Astrocyte (in vitro differentiated cells and primary cell): ENCODE data around the gene FAM234A. TPM values are rescaled to one million over a fixed set of nuclear protein-coding genes. Genes with fewer than 3 reads are reported as not detected.
A peak's percentile ranks its signal among the peaks of the same experiment; 100 is the strongest.
"Not testable (repeated sequence)": the region's sequence is repeated elsewhere in the genome, so short reads cannot be mapped to it uniquely, and the experiment has no call there.

Experiments used
- DNase-seq: peaks from one replicate; pipeline ENCODE4 v3.0.0-alpha.2; 2010; ENCODE audit warnings: low read depth
- FAIRE-seq: peaks from 2 replicates; lab custom pipeline; 2011; peaks lifted over from hg19 to GRCh38; lab: Jason Lieb, UNC
- H2AFZ ChIP-seq: 2 replicates; pipeline ENCODE4 v1.6.0; 2012; ENCODE audit warnings: low read depth, low read length, inconsistent platforms
- H3K27ac ChIP-seq: 2 replicates; pipeline ENCODE4 v1.5.1; 2011; ENCODE audit warnings: low read depth, low read length, inconsistent platforms
- H3K27me3 ChIP-seq: 2 replicates; pipeline ENCODE4 v1.6.0; 2011; ENCODE audit warnings: low read length, inconsistent platforms; ENCODE audit not compliant: insufficient read depth
- H3K36me3 ChIP-seq: 2 replicates; pipeline ENCODE4 v1.5.1; 2011; ENCODE audit warnings: low read length, inconsistent platforms; ENCODE audit not compliant: insufficient read depth
- H3K4me1 ChIP-seq: 2 replicates; pipeline ENCODE4 v1.5.1; 2011; ENCODE audit warnings: low read length, inconsistent platforms; ENCODE audit not compliant: insufficient read depth
- H3K4me2 ChIP-seq: 2 replicates; pipeline ENCODE4 v1.6.0; 2012; ENCODE audit warnings: low read length, inconsistent platforms
- H3K4me3 ChIP-seq: 2 replicates; pipeline ENCODE4 v1.5.1; 2011; ENCODE audit warnings: low read depth, mild to moderate bottlenecking, low read length, inconsistent platforms; ENCODE audit not compliant: insufficient read depth
- H3K79me2 ChIP-seq: 2 replicates; pipeline ENCODE4 v1.6.0; 2012; ENCODE audit warnings: mild to moderate bottlenecking, low read length, inconsistent platforms; ENCODE audit not compliant: insufficient read depth
- H3K9ac ChIP-seq: 2 replicates; pipeline ENCODE4 v1.6.0; 2012; ENCODE audit warnings: mild to moderate bottlenecking, low read length, inconsistent platforms
- H3K9me3 ChIP-seq: 2 replicates; pipeline ENCODE4 v1.5.1; 2012; ENCODE audit warnings: low read depth, mild to moderate bottlenecking, low read length, inconsistent platforms; ENCODE audit not compliant: insufficient read depth
- H4K20me1 ChIP-seq: 2 replicates; pipeline ENCODE4 v1.6.0; 2012; ENCODE audit warnings: low read length, inconsistent platforms; ENCODE audit not compliant: insufficient read depth
- H3K27ac Mint-ChIP-seq: one replicate; pipeline ENCODE4 v1.8.0; 2021; ENCODE audit warnings: mild to moderate bottlenecking, mixed read lengths; ENCODE audit not compliant: unreplicated experiment
- H3K27me3 Mint-ChIP-seq: one replicate; pipeline ENCODE4 v1.8.0; 2021; ENCODE audit warnings: low read depth, mixed read lengths; ENCODE audit not compliant: unreplicated experiment
- H3K36me3 Mint-ChIP-seq: one replicate; pipeline ENCODE4 v1.8.0; 2021; ENCODE audit warnings: low read depth, mixed read lengths; ENCODE audit not compliant: unreplicated experiment
- H3K4me1 Mint-ChIP-seq: one replicate; pipeline ENCODE4 v1.8.0; 2021; ENCODE audit warnings: low read depth, mixed read lengths; ENCODE audit not compliant: unreplicated experiment
- H3K4me3 Mint-ChIP-seq: one replicate; pipeline ENCODE4 v1.8.0; 2021; ENCODE audit warnings: mild to moderate bottlenecking, moderate library complexity, mixed read lengths; ENCODE audit not compliant: unreplicated experiment
- H3K9me3 Mint-ChIP-seq: one replicate; pipeline ENCODE4 v1.8.0; 2021; ENCODE audit warnings: mild to moderate bottlenecking, mixed read lengths; ENCODE audit not compliant: unreplicated experiment
- CTCF ChIP-seq: IDR thresholded peaks from 2 replicates; pipeline ENCODE4 v1.5.1; 2011; ENCODE audit warnings: low read depth, mild to moderate bottlenecking, inconsistent platforms, low read length, moderate library complexity; ENCODE audit not compliant: insufficient read depth
- EZH2 ChIP-seq: IDR thresholded peaks from 2 replicates; pipeline ENCODE4 v1.6.1; 2012; ENCODE audit warnings: mild to moderate bottlenecking, low read length, inconsistent platforms; ENCODE audit not compliant: insufficient read depth
- total RNA-seq: library from RNA; stranded (reverse); gene quantifications from 2 replicates; pipeline ENCODE4 v1.2.1, GENCODE V29; 2021

The FAM234A gene
- total RNA-seq, 1 donor from 2014 or later, result 70.8 TPM

GRCh38 chr16:253833-254232 is 19.2 kb downstream of the FAM234A start:
- Histone ChIP-seq H3K27ac (no peak overlapping the region), H3K4me1 (peaks cover 3% of the 10 kb centered on the region)
- peaks cover 10% of the 10 kb centered on the region for H3K36me3 Mint-ChIP-seq

GRCh38 chr16:254461-254860 is 19.8 kb downstream of the FAM234A start:
- Histone ChIP-seq H3K4me3 (no peak overlapping the region), H3K4me2 (no peak overlapping the region), H4K20me1 (no peaks in the 10 kb centered on the region), H2AFZ (no peak overlapping the region), H3K27me3 (no peaks in the 10 kb centered on the region), H3K36me3 (peaks cover 2% of the 10 kb centered on the region), H3K9ac (no peak overlapping the region), H3K27ac (no peak overlapping the region), H3K79me2 (no peaks in the 10 kb centered on the region), H3K9me3 (no peaks in the 10 kb centered on the region), H3K4me1 (peaks cover 3% of the 10 kb centered on the region)
- H3K27me3 Mint-ChIP-seq, result no peaks in the 10 kb centered on the region
- no peak for TF ChIP-seq EZH2
- TF ChIP-seq CTCF, result no peak
- no peak for FAIRE-seq
- peaks cover 9% of the 10 kb centered on the region for H3K4me1 Mint-ChIP-seq
- peaks cover 15% of the 10 kb centered on the region for H3K36me3 Mint-ChIP-seq
- H3K27ac Mint-ChIP-seq, result no peak overlapping the region
- no peak overlapping the region for H3K4me3 Mint-ChIP-seq
- H3K9me3 Mint-ChIP-seq, result no peaks in the 10 kb centered on the region
- DNase-seq, result no peak

More at GRCh38 chr16:253833-254232, 19.2 kb downstream of the FAM234A start:
- H3K9me3 ChIP-seq, result no peaks in the 10 kb centered on the region
- peaks cover 2% of the 10 kb centered on the region for H3K36me3 ChIP-seq
- H3K4me3 Mint-ChIP-seq, result no peak overlapping the region
- no peak for TF ChIP-seq CTCF
- TF ChIP-seq EZH2, result no peak
- no peak overlapping the region for H2AFZ ChIP-seq
- H4K20me1 ChIP-seq, result no peaks in the 10 kb centered on the region
- DNase-seq (no peak), FAIRE-seq (no peak)
- H3K79me2 ChIP-seq, result no peaks in the 10 kb centered on the region
- no peak overlapping the region for H3K9ac ChIP-seq
- H3K4me1 Mint-ChIP-seq, result peaks cover 9% of the 10 kb centered on the region
- no peaks in the 10 kb centered on the region for H3K27me3 Mint-ChIP-seq
- H3K4me3 ChIP-seq, result no peak overlapping the region
- no peaks in the 10 kb centered on the region for H3K27me3 ChIP-seq
- no peak overlapping the region for H3K4me2 ChIP-seq
- peak overlapping the region; percentile 34 for H3K27ac Mint-ChIP-seq
- no peaks in the 10 kb centered on the region for H3K9me3 Mint-ChIP-seq

- no peak for FAIRE-seq
- Mint-ChIP-seq H3K4me1 (peaks cover 5% of the 10 kb centered on the region), H3K27me3 (no peaks in the 10 kb centered on the region), H3K36me3 (peaks cover 21% of the 10 kb centered on the region), H3K9me3 (no peaks in the 10 kb centered on the region), H3K4me3 (no peak overlapping the region), H3K27ac (no peak overlapping the region)
- Histone ChIP-seq H3K4me3 (no peak overlapping the region), H3K27me3 (no peaks in the 10 kb centered on the region), H3K36me3 (peaks cover 2% of the 10 kb centered on the region), H2AFZ (no peak overlapping the region), H3K9me3 (no peaks in the 10 kb centered on the region), H3K27ac (no peak overlapping the region), H3K4me2 (no peak overlapping the region), H4K20me1 (no peaks in the 10 kb centered on the region), H3K4me1 (peaks cover 2% of the 10 kb centered on the region), H3K79me2 (no peaks in the 10 kb centered on the region), H3K9ac (no peak overlapping the region)
- no peak for DNase-seq
- TF ChIP-seq CTCF (no peak), EZH2 (no peak)
Measured at GRCh38 chr16:255183-255582, 20.6 kb downstream of the FAM234A start.

GRCh38 chr16:258091-258490 is 23.5 kb downstream of the FAM234A start:
- H3K9ac ChIP-seq, H3K4me1 ChIP-seq, FAIRE-seq, H4K20me1 ChIP-seq, H3K9me3 Mint-ChIP-seq, H3K4me3 Mint-ChIP-seq, H3K79me2 ChIP-seq, H3K4me1 Mint-ChIP-seq, H3K4me2 ChIP-seq, H3K4me3 ChIP-seq, H3K27ac Mint-ChIP-seq, H3K36me3 ChIP-seq, H3K27ac ChIP-seq, H2AFZ ChIP-seq, DNase-seq, H3K9me3 ChIP-seq, H3K27me3 Mint-ChIP-seq, H3K27me3 ChIP-seq: not testable (repeated sequence)
- H3K36me3 Mint-ChIP-seq, result peaks cover 33% of the 10 kb centered on the region
